Right atrium auricular region (tissue), 2 donors: Measurements from ENCODE around the gene CD38. TPM values are rescaled to one million over a fixed set of nuclear protein-coding genes. Genes with fewer than 3 reads are reported as not detected.

Source experiments
- DNase-seq: peaks from one replicate; pipeline ENCODE4 v3.0.0-alpha.2; 2019; ENCODE audit warnings: low spot score
- H3K27ac ChIP-seq, 2 donors: fragments of 200-600 bp; sonication (generic); 1 replicate in 1 of 2; 2 replicates in 1 of 2; pipeline ENCODE4 v1.5.1; 2016 to 2019
- H3K27me3 ChIP-seq, 2 donors: fragments of 200-600 bp; sonication (generic); one replicate each; pipeline versions ENCODE4 v1.5.1 to v1.6.0; 2017 to 2019
- H3K36me3 ChIP-seq: fragments of 200-600 bp; sonication (generic); one replicate; pipeline ENCODE4 v1.5.1; 2016
- H3K4me1 ChIP-seq, 2 donors: fragments of 200-600 bp; sonication (generic); one replicate each; pipeline versions ENCODE4 v1.5.1 to v1.6.0; 2017 to 2019
- H3K4me3 ChIP-seq, 2 donors: fragments of 200-600 bp; sonication (generic); 1 replicate in 1 of 2; 2 replicates in 1 of 2; pipeline ENCODE4 v1.5.1; 2017 to 2019; ENCODE audit warnings: mild to moderate bottlenecking in 1 of 2, moderate library complexity in 1 of 2
- H3K9me3 ChIP-seq, 2 donors: fragments of 200-600 bp; sonication (generic); one replicate each; pipeline ENCODE4 v1.5.1; 2019
- total RNA-seq, 2 donors: library from RNA; depleted of rRNA; stranded (reverse); fragments of >200 nt; gene quantifications; one replicate each; pipeline ENCODE4 v1.1.0, GENCODE V29; 2016
- TF ChIP-seq, protein P1 (sequence below), 2 donors: fragments of 200-600 bp; sonication (generic); IDR thresholded peaks; one replicate each; pipeline ENCODE4 v1.5.1; 2019; ENCODE audit warnings: antibody characterized with exemption in 2 of 2

CD38 gene
- total RNA-seq, 2 donors from 2014 or later: 3.1 to 4.9 TPM

DNA sequence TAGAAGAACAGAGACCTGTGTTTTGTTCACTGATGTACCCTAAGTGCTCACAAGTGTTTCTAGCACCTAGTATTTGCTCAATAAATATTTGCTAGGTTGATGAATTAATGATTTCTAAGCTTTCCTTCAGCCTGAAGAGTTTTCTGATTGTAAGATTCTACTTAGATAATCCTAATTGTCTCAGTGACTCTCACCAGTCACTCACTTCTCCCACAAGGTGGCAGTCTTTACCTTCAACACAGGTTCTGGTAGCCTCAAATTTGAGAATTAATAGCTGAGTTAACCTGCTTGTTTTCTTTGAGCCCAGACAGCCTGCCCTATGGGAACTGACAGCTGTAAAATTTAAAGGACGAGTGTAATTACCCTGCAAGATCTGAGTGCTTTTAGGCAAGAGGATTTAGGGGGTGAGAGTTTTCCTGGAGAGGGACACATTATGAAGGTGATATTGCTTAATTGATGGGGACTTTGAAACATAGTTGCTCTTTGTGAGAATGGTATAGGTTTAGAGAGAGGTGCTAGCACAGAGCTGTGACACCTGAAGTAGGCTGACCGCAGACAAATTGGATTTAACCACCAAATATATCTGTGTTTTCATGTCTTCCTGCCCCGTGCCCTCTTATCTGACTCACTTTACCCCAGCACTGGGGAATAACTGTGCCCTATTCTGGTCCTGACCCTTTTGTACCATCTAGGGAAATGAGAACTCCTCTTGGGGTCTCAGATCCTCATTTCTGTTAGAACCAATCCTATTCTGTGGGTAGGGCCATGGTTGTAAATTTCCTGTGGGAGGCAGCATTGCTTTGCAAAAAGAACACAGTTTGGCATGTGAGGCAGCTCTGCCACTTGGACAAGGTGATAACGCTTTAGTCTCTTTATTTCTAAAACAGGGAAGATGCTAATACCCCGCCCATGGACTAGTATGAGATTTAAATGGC, 27.7 kb downstream of the CD38 start:
- no peak overlapping the region for H3K4me3 ChIP-seq

DNA sequence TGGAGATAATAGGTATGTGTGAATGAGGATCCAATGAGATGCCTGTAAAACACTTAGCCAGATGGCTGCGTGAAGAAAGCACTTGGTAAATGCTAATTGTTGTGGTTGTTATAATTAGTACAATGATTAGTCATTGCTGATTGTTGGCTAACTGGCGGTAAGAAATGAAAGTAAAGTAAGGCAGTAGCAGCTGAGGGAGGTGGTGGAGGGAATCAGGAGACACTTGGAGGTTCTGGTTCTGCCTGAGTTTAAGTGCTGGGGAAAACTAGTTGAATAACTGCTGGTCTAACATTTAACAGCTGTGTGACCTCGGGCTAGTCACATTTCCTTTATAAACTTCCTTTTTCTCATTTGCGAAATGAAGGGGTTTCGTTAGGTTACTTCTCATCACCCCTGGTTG, 30.9 kb downstream of the CD38 start:
- H3K9me3 ChIP-seq: no peaks in the 10 kb centered on the region
- peak overlapping the region in 1 of 2 donors; percentile 19 for H3K4me3 ChIP-seq
- H3K36me3 ChIP-seq: no peaks in the 10 kb centered on the region
- H3K27me3 ChIP-seq: no peaks in the 10 kb centered on the region
- no peak for DNase-seq
- H3K27ac ChIP-seq: peak overlapping the region in 1 of 2 donors; percentile 20
- TF ChIP-seq, protein P1, sequence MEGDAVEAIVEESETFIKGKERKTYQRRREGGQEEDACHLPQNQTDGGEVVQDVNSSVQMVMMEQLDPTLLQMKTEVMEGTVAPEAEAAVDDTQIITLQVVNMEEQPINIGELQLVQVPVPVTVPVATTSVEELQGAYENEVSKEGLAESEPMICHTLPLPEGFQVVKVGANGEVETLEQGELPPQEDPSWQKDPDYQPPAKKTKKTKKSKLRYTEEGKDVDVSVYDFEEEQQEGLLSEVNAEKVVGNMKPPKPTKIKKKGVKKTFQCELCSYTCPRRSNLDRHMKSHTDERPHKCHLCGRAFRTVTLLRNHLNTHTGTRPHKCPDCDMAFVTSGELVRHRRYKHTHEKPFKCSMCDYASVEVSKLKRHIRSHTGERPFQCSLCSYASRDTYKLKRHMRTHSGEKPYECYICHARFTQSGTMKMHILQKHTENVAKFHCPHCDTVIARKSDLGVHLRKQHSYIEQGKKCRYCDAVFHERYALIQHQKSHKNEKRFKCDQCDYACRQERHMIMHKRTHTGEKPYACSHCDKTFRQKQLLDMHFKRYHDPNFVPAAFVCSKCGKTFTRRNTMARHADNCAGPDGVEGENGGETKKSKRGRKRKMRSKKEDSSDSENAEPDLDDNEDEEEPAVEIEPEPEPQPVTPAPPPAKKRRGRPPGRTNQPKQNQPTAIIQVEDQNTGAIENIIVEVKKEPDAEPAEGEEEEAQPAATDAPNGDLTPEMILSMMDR (IDR thresholded peaks at IDR 0.05): no peak
- H3K4me1 ChIP-seq: peaks cover 0 to 5% of the 10 kb centered on the region in 2 donors

More for the DNA sequence above, 27.7 kb downstream of the CD38 start:
- DNase-seq: no peak
- no peaks in the 10 kb centered on the region for H3K27me3 ChIP-seq
- no peak overlapping the region for H3K27ac ChIP-seq
- TF ChIP-seq, protein P1 (IDR thresholded peaks at IDR 0.05): peak; percentile 62 to 73
- peaks cover 0 to 8% of the 10 kb centered on the region in 2 donors for H3K9me3 ChIP-seq
- H3K36me3 ChIP-seq: no peaks in the 10 kb centered on the region
- peaks cover 0 to 5% of the 10 kb centered on the region in 2 donors for H3K4me1 ChIP-seq

DNA sequence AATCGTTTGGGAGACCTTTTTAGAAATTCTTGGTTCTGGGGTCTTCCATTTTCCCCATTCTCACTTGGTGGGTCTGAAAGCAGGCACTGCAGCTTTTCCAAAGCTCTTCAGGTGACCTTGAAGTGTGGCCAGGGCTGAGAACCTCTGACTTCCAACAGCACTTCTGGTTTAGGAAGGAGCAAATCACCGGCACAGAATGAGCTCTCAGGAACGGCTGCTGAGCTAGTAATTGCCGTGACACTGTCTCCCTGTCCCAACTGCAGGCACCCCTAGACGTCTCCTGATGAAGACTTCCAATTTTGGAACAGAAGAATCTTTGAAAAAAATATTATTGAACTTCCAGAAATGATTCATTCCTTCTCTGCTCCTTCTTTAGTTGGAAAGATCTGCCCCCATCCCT, 31.3 kb downstream of the CD38 start:
- Histone ChIP-seq H3K27me3 (no peaks in the 10 kb centered on the region), H3K9me3 (no peaks in the 10 kb centered on the region), H3K4me3 (peak overlapping the region in 1 of 2 donors; percentile 19), H3K36me3 (no peaks in the 10 kb centered on the region), H3K27ac (peak overlapping the region in 1 of 2 donors; percentile 20), H3K4me1 (peaks cover 0 to 5% of the 10 kb centered on the region in 2 donors)
- DNase-seq: no peak
- TF ChIP-seq, protein P1 (IDR thresholded peaks at IDR 0.05): no peak

DNA sequence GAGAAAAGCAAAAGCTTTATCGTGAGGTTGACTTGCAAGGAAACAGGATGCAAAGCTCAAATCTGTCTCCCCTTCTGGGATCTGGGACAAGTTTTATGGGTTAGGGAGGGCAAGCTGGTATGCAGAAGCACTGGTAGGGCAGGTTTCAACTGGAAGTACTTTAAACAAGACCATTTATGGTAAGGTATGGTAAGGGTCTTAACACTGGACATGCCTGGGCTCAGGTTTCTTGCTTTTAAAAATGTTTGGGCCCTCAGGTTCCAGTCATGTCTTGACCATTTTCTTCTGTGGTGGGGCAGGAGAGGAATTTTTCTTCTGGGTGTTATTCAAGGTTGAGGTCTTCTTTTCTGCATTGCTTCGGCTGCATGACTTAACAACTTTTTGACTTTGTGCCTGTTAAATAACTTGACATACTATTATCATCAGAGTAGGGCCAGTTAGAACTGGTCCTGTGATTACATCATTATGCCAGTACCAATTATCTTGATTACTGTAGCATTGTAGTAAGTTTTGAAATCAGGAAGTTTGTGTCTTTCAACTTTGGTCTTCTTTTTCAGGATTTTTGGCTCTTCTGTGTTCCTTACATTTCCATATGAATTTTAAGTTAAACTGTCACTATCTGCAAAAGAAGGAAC, 33.7 kb downstream of the CD38 start:
- TF ChIP-seq, protein P1 (IDR thresholded peaks at IDR 0.05): no peak
- H3K27me3 ChIP-seq: no peaks in the 10 kb centered on the region
- no peaks in the 10 kb centered on the region for H3K4me1 ChIP-seq
- no peak overlapping the region for H3K4me3 ChIP-seq
- no peak for DNase-seq
- no peaks in the 10 kb centered on the region for H3K36me3 ChIP-seq
- H3K27ac ChIP-seq: no peak overlapping the region
- no peaks in the 10 kb centered on the region for H3K9me3 ChIP-seq

DNA sequence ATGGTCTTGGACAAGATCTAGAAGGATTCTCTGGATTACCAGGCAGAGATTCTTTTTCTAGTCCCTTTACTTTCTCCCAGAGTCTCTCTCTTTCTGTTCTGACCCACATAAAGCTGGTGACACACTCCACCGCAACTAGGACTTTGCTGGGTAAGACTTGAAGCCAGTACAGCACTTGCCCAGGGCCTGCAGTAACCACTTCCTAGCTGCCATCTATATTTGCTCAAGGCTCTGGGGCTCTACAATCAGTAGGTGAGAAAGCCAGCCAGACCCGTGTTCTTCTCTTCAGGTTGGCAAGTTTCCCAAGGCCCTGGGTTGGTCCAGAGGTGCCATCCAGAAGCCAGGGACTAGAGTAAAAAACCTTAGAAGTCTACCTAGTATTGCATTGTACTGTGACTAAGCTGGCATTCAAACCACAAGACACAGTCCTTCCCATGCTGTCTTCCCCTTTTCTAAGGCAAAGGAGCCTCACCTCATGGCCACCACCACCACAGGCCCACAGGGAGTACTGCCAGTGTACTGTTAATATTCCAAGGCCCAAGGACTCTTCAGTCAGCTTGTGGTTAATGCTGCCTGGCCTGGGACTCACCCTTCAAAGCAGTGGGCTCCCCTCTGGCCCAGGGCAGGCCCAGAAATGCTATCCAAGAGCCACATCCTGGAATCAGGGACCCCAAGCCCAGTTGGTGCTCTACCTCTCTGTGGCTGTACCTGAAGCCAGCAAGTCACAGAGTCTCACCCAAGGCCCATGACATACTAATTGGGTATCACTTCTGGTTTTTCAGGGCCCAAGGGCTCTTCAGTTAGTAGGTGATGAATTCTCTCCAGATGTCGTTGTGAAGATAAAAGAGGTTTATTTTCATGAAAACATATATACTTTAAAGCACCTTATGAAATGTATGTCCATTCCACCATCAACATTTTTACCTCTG, 54.7 kb downstream of the CD38 start:
- DNase-seq: no peak
- H3K9me3 ChIP-seq: peaks cover 0 to 15% of the 10 kb centered on the region in 2 donors

More for the DNA sequence above, 54.7 kb downstream of the CD38 start:
- Histone ChIP-seq H3K4me3 (no peak overlapping the region), H3K27ac (peak overlapping the region in 1 of 2 donors; percentile 77), H3K27me3 (no peaks in the 10 kb centered on the region), H3K4me1 (no peaks in the 10 kb centered on the region), H3K36me3 (no peaks in the 10 kb centered on the region)
- TF ChIP-seq, protein P1 (IDR thresholded peaks at IDR 0.05): no peak
